Measurements from ENCODE around the gene TAF12. TPM values are rescaled to one million over a fixed set of nuclear protein-coding genes. Genes with fewer than 3 reads are reported as not detected.

Gene TAF12
- polyA plus RNA-seq, 4 donors = 18.9 to 32.7 (median 28.9) TPM

DNA sequence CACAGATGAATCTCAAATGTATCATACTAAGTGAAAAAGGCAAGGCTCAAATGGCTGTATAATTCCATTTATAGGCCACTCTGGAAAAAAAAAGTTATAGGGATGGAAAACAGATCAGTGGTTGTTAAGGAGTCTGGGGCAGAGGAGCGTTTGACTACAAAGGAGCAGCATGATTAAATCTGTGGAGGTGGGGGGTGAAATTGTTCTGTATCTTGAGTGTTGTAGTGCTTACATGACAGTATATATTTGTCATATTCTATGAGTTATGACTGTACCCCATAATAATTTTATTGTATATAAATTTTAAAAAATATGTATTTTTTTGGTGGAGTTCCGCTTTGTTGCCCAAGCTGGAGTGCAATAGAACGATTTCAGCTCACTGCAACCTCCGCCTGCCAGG lies 10.3 kb downstream of the TAF12 start:
- no peak for FAIRE-seq
- Histone ChIP-seq H3K27ac (ENCODE audit: low read depth in 1 of 3, low read length in 2 of 3) (no peak overlapping the region), H3K27me3 (ENCODE audit: control insufficient read depth in 3 of 3, insufficient read depth in 3 of 3, low read length in 3 of 3) (no peaks in the 10 kb centered on the region), H3K36me3 (ENCODE audit: control insufficient read depth in 3 of 3, insufficient read depth in 2 of 3, low read depth in 1 of 3, low read length in 3 of 3) (peaks cover 0 to 9% (median 0%) of the 10 kb centered on the region in 3 donors), H3K9me3 (ENCODE audit: control insufficient read depth in 2 of 2, insufficient read depth in 1 of 2, low read depth in 1 of 2, low read length in 1 of 2) (no peaks in the 10 kb centered on the region), H3K4me3 (ENCODE audit: low read depth in 1 of 3, low read length in 3 of 3) (no peak overlapping the region), H3K4me1 (ENCODE audit: control insufficient read depth in 3 of 3, insufficient read depth in 2 of 3, low read depth in 1 of 3, low read length in 2 of 3) (no peaks in the 10 kb centered on the region)
- 94 to 98% (median 97%) methylated on average over 4 of the region's 4 CpGs for WGBS, 3 donors
- no peak for DNase-seq

DNA sequence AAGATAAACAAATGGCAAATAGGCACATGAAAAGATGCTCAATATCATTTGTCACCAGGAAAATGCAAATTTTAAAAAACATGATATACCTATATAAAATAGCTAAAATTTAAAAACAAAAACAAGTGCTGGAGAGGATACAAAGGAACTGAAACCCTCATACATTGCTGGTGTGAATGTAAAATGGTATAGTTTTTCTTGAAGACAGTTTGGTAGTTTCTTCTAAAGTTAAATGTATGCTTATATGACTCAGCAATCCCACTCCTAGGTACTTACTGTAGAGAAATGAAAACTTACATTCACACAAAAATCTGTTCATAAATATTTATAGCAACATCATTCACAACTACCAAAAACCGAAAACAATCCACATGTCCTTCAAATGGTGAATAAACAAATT lies 11.2 kb downstream of the TAF12 start:
- no peak for FAIRE-seq
- H3K27me3 ChIP-seq (ENCODE audit: control insufficient read depth in 3 of 3, insufficient read depth in 3 of 3, low read length in 3 of 3) = no peaks in the 10 kb centered on the region
- peaks cover 0 to 8% (median 0%) of the 10 kb centered on the region in 3 donors for H3K36me3 ChIP-seq (ENCODE audit: control insufficient read depth in 3 of 3, insufficient read depth in 2 of 3, low read depth in 1 of 3, low read length in 3 of 3)
- no peak overlapping the region for H3K4me3 ChIP-seq (ENCODE audit: low read depth in 1 of 3, low read length in 3 of 3)
- no peaks in the 10 kb centered on the region for H3K9me3 ChIP-seq (ENCODE audit: control insufficient read depth in 2 of 2, insufficient read depth in 1 of 2, low read depth in 1 of 2, low read length in 1 of 2)
- WGBS, 3 donors = 81 to 97% (median 89%) methylated on average over 1 of the region's 1 CpG
- H3K27ac ChIP-seq (ENCODE audit: low read depth in 1 of 3, low read length in 2 of 3) = no peak overlapping the region
- no peaks in the 10 kb centered on the region for H3K4me1 ChIP-seq (ENCODE audit: control insufficient read depth in 3 of 3, insufficient read depth in 2 of 3, low read depth in 1 of 3, low read length in 2 of 3)
- DNase-seq = no peak

DNA sequence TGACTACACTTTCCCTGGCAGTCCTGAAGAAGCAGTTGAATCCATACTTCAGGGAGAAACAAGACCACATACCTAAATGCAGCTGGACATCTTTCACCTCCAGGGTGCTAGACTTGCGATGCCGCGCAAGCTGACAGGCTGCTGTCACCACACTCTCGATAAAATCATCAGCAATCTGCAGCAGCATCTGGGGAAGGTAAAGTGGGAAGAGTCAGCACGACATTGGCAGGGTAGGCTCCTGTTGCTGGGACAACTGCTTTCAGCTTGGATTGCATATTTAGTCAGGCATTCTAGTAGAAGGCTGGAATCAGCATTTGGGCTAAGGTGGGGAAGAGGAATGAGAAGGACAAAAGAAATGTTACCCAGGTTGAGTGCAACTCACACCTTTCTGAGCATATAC lies 29.7 kb downstream of the TAF12 start:
- no peak overlapping the region for H3K27ac ChIP-seq (ENCODE audit: low read depth in 1 of 3, low read length in 2 of 3)
- DNase-seq (no peak), FAIRE-seq (no peak)
- H3K4me1 ChIP-seq (ENCODE audit: control insufficient read depth in 3 of 3, insufficient read depth in 2 of 3, low read depth in 1 of 3, low read length in 2 of 3) = no peaks in the 10 kb centered on the region
- WGBS, 3 donors = 96 to 100% (median 97%) methylated on average over 5 of the region's 5 CpGs
- no peaks in the 10 kb centered on the region for H3K9me3 ChIP-seq (ENCODE audit: control insufficient read depth in 2 of 2, insufficient read depth in 1 of 2, low read depth in 1 of 2, low read length in 1 of 2)
- peaks cover 18 to 74% (median 20%) of the 10 kb centered on the region in 3 donors for H3K36me3 ChIP-seq (ENCODE audit: control insufficient read depth in 3 of 3, insufficient read depth in 2 of 3, low read depth in 1 of 3, low read length in 3 of 3)
- H3K27me3 ChIP-seq (ENCODE audit: control insufficient read depth in 3 of 3, insufficient read depth in 3 of 3, low read length in 3 of 3) = no peaks in the 10 kb centered on the region
- no peak overlapping the region for H3K4me3 ChIP-seq (ENCODE audit: low read depth in 1 of 3, low read length in 3 of 3)

DNA sequence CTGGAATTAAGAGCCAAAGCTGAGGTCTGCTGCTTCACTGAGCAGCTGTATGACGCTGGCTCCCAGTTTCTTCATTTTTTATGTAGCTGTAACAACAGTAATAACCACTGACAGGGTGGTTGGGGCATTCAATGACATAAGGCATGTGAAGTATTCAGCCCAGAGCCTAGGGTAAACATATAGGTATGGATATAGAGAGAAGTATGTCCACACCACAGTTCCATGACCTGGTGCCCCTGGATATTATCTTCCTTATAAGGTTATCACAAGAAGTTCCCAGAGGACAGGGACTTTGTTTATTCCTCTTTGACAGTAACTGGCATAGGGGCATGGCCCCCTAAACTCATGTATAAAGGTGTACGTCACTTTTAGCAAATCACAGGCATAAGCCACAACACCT lies 36.1 kb downstream of the TAF12 start:
- DNase-seq = no peak
- H3K27me3 ChIP-seq (ENCODE audit: control insufficient read depth in 3 of 3, insufficient read depth in 3 of 3, low read length in 3 of 3) = no peaks in the 10 kb centered on the region
- H3K9me3 ChIP-seq (ENCODE audit: control insufficient read depth in 2 of 2, insufficient read depth in 1 of 2, low read depth in 1 of 2, low read length in 1 of 2) = no peaks in the 10 kb centered on the region
- no peak for FAIRE-seq
- H3K27ac ChIP-seq (ENCODE audit: low read depth in 1 of 3, low read length in 2 of 3) = no peak overlapping the region
- no peak overlapping the region for H3K4me3 ChIP-seq (ENCODE audit: low read depth in 1 of 3, low read length in 3 of 3)
- H3K36me3 ChIP-seq (ENCODE audit: control insufficient read depth in 3 of 3, insufficient read depth in 2 of 3, low read depth in 1 of 3, low read length in 3 of 3) = peaks cover 12 to 79% (median 13%) of the 10 kb centered on the region in 3 donors
- H3K4me1 ChIP-seq (ENCODE audit: control insufficient read depth in 3 of 3, insufficient read depth in 2 of 3, low read depth in 1 of 3, low read length in 2 of 3) = peaks cover 0 to 3% (median 0%) of the 10 kb centered on the region in 3 donors
- 90 to 94% (median 93%) methylated on average over 2 of the region's 2 CpGs for WGBS, 3 donors

DNA sequence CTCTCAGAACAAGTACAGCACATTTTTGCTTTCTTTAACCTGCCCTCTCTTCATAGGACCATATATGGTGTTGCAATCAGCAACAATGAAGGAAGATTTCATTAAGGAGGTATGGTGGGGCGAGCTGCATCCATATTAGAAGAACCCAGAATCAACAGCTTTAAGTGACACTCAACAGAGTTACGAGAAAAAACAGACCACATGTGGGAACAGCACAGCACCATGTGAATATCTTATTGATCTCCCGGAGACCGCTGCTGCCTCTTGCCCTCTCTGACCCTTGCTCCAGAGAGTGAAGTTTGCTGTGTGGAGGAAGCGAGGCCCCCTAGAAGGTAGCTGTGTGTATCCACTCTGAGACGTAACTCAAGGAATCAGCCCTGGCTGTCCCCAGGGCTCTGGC lies 37.9 kb downstream of the TAF12 start:
- FAIRE-seq = no peak
- WGBS, 3 donors = 86 to 99% (median 93%) methylated on average over 6 of the region's 6 CpGs
- Histone ChIP-seq H3K4me3 (ENCODE audit: low read depth in 1 of 3, low read length in 3 of 3) (no peak overlapping the region), H3K27me3 (ENCODE audit: control insufficient read depth in 3 of 3, insufficient read depth in 3 of 3, low read length in 3 of 3) (no peaks in the 10 kb centered on the region), H3K4me1 (ENCODE audit: control insufficient read depth in 3 of 3, insufficient read depth in 2 of 3, low read depth in 1 of 3, low read length in 2 of 3) (peaks cover 0 to 3% (median 0%) of the 10 kb centered on the region in 3 donors), H3K36me3 (ENCODE audit: control insufficient read depth in 3 of 3, insufficient read depth in 2 of 3, low read depth in 1 of 3, low read length in 3 of 3) (peaks cover 8 to 74% (median 8%) of the 10 kb centered on the region in 3 donors), H3K9me3 (ENCODE audit: control insufficient read depth in 2 of 2, insufficient read depth in 1 of 2, low read depth in 1 of 2, low read length in 1 of 2) (no peaks in the 10 kb centered on the region), H3K27ac (ENCODE audit: low read depth in 1 of 3, low read length in 2 of 3) (no peak overlapping the region)
- peak in 1 of 2 donors; percentile 43 for DNase-seq

DNA sequence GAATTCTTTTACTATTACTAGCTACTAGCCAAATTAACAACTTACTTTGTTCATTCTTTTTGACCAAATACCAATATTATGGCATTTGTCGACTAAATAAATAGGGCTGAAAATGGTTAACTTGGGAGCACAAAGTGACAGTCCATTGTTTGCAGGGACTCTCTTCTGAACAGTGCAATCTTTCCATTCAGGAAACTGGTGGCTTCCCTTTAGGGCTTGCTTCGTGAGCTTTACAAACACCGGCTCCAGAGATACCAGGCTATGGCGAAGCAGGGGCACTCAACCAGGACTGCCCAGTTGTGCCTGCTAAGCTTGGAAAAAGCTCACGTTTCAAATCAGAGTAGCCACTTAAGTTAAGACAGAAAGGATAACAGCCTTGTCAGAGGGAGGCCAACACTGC lies 38.5 kb downstream of the TAF12 start:
- peaks cover 0 to 3% (median 0%) of the 10 kb centered on the region in 3 donors for H3K4me1 ChIP-seq (ENCODE audit: control insufficient read depth in 3 of 3, insufficient read depth in 2 of 3, low read depth in 1 of 3, low read length in 2 of 3)
- H3K9me3 ChIP-seq (ENCODE audit: control insufficient read depth in 2 of 2, insufficient read depth in 1 of 2, low read depth in 1 of 2, low read length in 1 of 2) = no peaks in the 10 kb centered on the region
- H3K4me3 ChIP-seq (ENCODE audit: low read depth in 1 of 3, low read length in 3 of 3) = no peak overlapping the region
- H3K36me3 ChIP-seq (ENCODE audit: control insufficient read depth in 3 of 3, insufficient read depth in 2 of 3, low read depth in 1 of 3, low read length in 3 of 3) = peaks cover 6 to 72% (median 8%) of the 10 kb centered on the region in 3 donors
- DNase-seq (no peak), FAIRE-seq (no peak)
- H3K27ac ChIP-seq (ENCODE audit: low read depth in 1 of 3, low read length in 2 of 3) = no peak overlapping the region
- H3K27me3 ChIP-seq (ENCODE audit: control insufficient read depth in 3 of 3, insufficient read depth in 3 of 3, low read length in 3 of 3) = no peaks in the 10 kb centered on the region
- WGBS, 3 donors = 86 to 99% (median 88%) methylated on average over 5 of the region's 5 CpGs

DNA sequence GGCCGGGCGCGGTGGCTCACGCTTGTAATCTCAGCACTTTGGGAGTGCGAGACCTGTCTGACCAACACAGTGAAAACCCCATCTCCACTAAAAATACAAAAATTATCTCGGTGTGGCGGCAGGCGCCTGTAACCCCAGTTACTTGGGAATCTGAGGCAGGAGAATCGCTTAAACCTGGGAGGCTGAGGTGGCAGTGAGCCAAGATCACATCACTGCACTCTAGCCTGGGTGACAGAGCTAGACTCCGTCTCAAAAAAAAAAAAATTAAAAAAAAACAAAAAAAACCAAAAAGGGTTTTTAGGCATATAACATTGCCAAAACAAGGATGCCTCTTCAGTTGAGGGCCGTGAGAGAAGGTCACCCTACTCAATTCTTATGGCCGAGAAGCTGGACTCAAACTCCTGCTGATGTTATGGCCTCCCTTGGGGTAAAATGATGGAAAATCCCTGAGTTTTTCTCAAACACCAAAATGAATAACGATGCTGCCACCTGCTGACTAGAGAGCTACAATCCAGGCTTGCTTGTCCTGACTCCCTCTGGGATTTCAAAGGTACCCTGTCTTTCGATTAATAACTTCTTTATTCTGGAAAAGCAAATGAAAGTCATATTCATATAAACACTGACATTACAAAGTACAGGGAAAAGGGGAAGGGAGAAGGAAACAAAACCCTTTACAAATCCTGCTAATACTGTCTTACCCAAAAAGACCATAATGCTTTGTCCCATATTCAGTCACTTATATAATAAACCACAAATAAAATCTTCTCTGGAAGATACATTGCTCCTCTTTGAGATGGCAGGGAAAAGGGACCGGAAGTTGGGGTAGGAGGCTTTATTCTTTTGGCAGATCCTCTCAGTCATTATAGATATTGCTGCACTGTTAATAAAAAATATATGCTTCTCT lies 40.1 kb downstream of the TAF12 start:
- FAIRE-seq (no peak), DNase-seq (peak; percentile 64 to 79)
- no peak overlapping the region for H3K4me3 ChIP-seq (ENCODE audit: low read depth in 1 of 3, low read length in 3 of 3)
- H3K27me3 ChIP-seq (ENCODE audit: control insufficient read depth in 3 of 3, insufficient read depth in 3 of 3, low read length in 3 of 3) = no peaks in the 10 kb centered on the region
- H3K9me3 ChIP-seq (ENCODE audit: control insufficient read depth in 2 of 2, insufficient read depth in 1 of 2, low read depth in 1 of 2, low read length in 1 of 2) = no peaks in the 10 kb centered on the region
- 74 to 77% (median 75%) methylated on average over 15 of the region's 15 CpGs for WGBS, 3 donors
- H3K36me3 ChIP-seq (ENCODE audit: control insufficient read depth in 3 of 3, insufficient read depth in 2 of 3, low read depth in 1 of 3, low read length in 3 of 3) = peaks cover 6 to 57% (median 8%) of the 10 kb centered on the region in 3 donors
- peaks cover 0 to 3% (median 0%) of the 10 kb centered on the region in 3 donors for H3K4me1 ChIP-seq (ENCODE audit: control insufficient read depth in 3 of 3, insufficient read depth in 2 of 3, low read depth in 1 of 3, low read length in 2 of 3)
- H3K27ac ChIP-seq (ENCODE audit: low read depth in 1 of 3, low read length in 2 of 3) = no peak overlapping the region

DNA sequence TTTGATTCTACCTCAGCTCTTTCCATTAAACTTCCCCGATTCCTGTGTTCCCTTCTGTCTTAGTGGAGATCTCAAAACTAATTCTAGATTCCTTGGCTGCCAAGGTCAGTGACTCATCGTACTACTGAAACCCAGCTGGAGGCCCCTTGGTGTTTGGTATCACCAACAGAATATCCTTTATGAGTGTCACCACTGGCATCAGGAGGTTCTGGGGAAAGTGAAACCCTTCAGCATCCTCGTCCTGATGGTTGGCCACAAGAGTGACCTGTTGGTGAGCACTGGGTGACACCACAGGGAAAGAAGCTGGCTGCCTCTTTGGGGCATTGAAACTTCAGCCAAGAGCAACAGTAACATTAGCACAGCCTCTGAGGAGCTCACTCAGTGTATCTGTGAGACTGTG lies 41.2 kb downstream of the TAF12 start:
- no peak for FAIRE-seq

More for the DNA sequence above, 41.2 kb downstream of the TAF12 start:
- WGBS, 3 donors = 68 to 86% (median 76%) methylated on average over 3 of the region's 3 CpGs
- H3K9me3 ChIP-seq (ENCODE audit: control insufficient read depth in 2 of 2, insufficient read depth in 1 of 2, low read depth in 1 of 2, low read length in 1 of 2) = no peaks in the 10 kb centered on the region
- H3K36me3 ChIP-seq (ENCODE audit: control insufficient read depth in 3 of 3, insufficient read depth in 2 of 3, low read depth in 1 of 3, low read length in 3 of 3) = peaks cover 6 to 49% (median 8%) of the 10 kb centered on the region in 3 donors
- H3K4me1 ChIP-seq (ENCODE audit: control insufficient read depth in 3 of 3, insufficient read depth in 2 of 3, low read depth in 1 of 3, low read length in 2 of 3) = peaks cover 0 to 3% (median 0%) of the 10 kb centered on the region in 3 donors
- H3K4me3 ChIP-seq (ENCODE audit: low read depth in 1 of 3, low read length in 3 of 3) = no peak overlapping the region
- no peaks in the 10 kb centered on the region for H3K27me3 ChIP-seq (ENCODE audit: control insufficient read depth in 3 of 3, insufficient read depth in 3 of 3, low read length in 3 of 3)
- no peak overlapping the region for H3K27ac ChIP-seq (ENCODE audit: low read depth in 1 of 3, low read length in 2 of 3)
- DNase-seq = no peak
